Transverse colon (tissue), 4 donors: Measurements from ENCODE around the gene GNG7.

Source experiments
- EP300 ChIP-seq: sonication (generic); formaldehyde crosslinking; IDR thresholded peaks from one replicate; pipeline ENCODE4 v1.6.1; 2017; ENCODE audit warnings: antibody characterized with exemption, low read depth
- POLR2A ChIP-seq: fragments of 450-650 bp; IDR thresholded peaks from one replicate; pipeline ENCODE4 v1.6.1; 2016; ENCODE audit warnings: antibody characterized with exemption, mild to moderate bottlenecking, moderate library complexity
- POLR2AphosphoS5 ChIP-seq, 3 donors: sonication (generic); formaldehyde crosslinking; IDR thresholded peaks; one replicate each; pipeline ENCODE4 v1.6.1; 2016; ENCODE audit warnings: antibody characterized with exemption in 3 of 3
- TF ChIP-seq, protein P1 (sequence below), 5 experiments: fragments of 200-600 bp in 3 of 5; fragments of 450-650 bp in 2 of 5; sonication (generic) in 3 of 5; IDR thresholded peaks; 1 replicate in 2 of 5; 2 replicates in 3 of 5; pipeline ENCODE4 v1.5.1; 2016 to 2017; ENCODE audit warnings: antibody characterized with exemption in 5 of 5, inconsistent platforms in 3 of 5, mild to moderate bottlenecking in 2 of 5, moderate library complexity in 1 of 5

DNA sequence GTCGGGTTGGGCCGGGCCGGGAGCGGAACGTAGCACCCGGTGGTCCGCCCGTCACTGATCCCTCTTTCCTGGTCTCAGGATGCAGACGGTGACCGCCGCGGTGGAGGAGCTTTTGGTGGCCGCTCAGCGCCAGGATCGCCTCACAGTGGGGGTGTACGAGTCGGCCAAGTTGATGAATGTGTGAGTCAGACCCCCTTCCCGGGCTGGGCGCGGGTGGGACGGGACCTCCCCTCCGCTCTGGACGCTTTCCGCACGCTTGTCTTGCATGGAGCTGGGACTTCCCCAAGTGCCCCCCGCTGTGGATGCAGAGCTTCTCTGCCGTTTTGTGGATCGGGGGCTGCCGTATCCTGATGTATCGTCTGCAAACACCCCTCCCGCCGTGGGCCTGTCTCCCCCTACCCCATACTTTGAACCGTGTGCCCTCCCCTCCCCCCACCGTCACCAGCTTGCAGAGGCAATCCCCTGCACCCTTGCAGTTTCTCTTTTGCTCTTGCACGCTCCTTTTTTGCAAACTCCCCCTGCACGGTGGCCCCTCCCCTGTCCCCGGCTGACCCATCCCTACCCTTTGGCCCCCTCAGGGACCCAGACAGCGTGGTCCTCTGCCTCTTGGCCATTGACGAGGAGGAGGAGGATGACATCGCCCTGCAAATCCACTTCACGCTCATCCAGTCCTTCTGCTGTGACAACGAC, 225.9 kb downstream of the GNG7 start:
- TF ChIP-seq POLR2A: no peak
- TF ChIP-seq, protein P1, sequence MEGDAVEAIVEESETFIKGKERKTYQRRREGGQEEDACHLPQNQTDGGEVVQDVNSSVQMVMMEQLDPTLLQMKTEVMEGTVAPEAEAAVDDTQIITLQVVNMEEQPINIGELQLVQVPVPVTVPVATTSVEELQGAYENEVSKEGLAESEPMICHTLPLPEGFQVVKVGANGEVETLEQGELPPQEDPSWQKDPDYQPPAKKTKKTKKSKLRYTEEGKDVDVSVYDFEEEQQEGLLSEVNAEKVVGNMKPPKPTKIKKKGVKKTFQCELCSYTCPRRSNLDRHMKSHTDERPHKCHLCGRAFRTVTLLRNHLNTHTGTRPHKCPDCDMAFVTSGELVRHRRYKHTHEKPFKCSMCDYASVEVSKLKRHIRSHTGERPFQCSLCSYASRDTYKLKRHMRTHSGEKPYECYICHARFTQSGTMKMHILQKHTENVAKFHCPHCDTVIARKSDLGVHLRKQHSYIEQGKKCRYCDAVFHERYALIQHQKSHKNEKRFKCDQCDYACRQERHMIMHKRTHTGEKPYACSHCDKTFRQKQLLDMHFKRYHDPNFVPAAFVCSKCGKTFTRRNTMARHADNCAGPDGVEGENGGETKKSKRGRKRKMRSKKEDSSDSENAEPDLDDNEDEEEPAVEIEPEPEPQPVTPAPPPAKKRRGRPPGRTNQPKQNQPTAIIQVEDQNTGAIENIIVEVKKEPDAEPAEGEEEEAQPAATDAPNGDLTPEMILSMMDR (IDR thresholded peaks at IDR 0.05): no peak
- TF ChIP-seq EP300: no peak
- peak in 1 of 3 donors; percentile 68 for TF ChIP-seq POLR2AphosphoS5 (IDR thresholded peaks at IDR 0.05)
